HUES48 (cell line): ENCODE results near the gene RNU1-1.

Source experiments
- H3K27ac ChIP-seq: one replicate; pipeline ENCODE4 v1.7.0; 2013; ENCODE audit warnings: low read depth, low read length, inconsistent platforms
- H3K27me3 ChIP-seq: 2 replicates; pipeline ENCODE4 v1.6.1; 2013; ENCODE audit warnings: mild to moderate bottlenecking, low read length; ENCODE audit not compliant: control insufficient read depth, insufficient read depth
- H3K36me3 ChIP-seq: 2 replicates; pipeline ENCODE4 v1.6.1; 2013; ENCODE audit warnings: low read length; ENCODE audit not compliant: control insufficient read depth, insufficient read depth
- H3K4me1 ChIP-seq: 2 replicates; pipeline ENCODE4 v1.6.1; 2013; ENCODE audit warnings: mild to moderate bottlenecking, low read length; ENCODE audit not compliant: control insufficient read depth, insufficient read depth
- H3K4me3 ChIP-seq: 2 replicates; pipeline ENCODE4 v1.5.1; 2013; ENCODE audit warnings: mild to moderate bottlenecking, low read depth, low read length
- H3K9ac ChIP-seq: 2 replicates; pipeline ENCODE4 v1.6.1; 2013; ENCODE audit warnings: mild to moderate bottlenecking, low read depth, low read length, moderate library complexity
- H3K9me3 ChIP-seq: 2 replicates; pipeline ENCODE4 v1.6.1; 2013; ENCODE audit warnings: low read length; ENCODE audit not compliant: control insufficient read depth, insufficient read depth

The RNU1-1 gene

DNA sequence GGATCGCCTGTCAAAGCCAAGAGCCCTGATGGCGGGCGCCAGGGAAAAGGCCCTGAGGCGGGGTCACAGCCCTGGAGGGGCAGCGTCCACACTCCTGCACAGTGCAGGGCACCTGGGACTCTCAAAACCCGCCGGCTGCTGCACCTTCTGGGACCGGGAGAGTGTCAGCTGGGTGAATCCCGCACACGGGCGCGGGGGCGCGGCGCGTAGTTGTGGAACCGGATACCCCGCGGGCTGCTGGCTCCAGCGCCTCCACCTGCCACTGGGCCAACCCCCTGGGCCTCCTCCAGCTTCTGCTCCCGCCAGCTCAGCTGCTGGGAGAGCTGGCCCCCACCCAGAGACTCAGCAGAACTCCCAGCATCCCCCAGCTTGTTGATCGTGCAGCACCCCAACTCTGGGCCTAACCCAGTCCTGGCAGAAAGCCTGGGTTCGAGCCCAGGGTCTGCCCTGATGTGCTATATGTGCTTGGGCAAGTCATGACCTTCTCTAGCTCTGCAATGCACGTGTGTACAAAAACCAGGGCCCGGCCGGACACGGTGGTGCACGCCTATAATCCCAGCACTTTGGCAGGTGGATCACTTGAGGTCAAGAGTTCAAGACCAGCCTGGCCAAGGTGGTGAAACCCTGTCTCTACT is 39.8 kb downstream of the RNU1-1 start:
- no peak overlapping the region for H3K9ac ChIP-seq
- peaks cover 47% of the 10 kb centered on the region for H3K36me3 ChIP-seq
- no peak overlapping the region for H3K27ac ChIP-seq
- H3K9me3 ChIP-seq: no peaks in the 10 kb centered on the region
- no peak overlapping the region for H3K4me3 ChIP-seq
- no peaks in the 10 kb centered on the region for H3K4me1 ChIP-seq
- H3K27me3 ChIP-seq: no peaks in the 10 kb centered on the region

- Histone ChIP-seq H3K4me3 (no peak overlapping the region), H3K27ac (no peak overlapping the region), H3K4me1 (no peaks in the 10 kb centered on the region), H3K27me3 (no peaks in the 10 kb centered on the region), H3K9me3 (no peaks in the 10 kb centered on the region), H3K36me3 (peaks cover 23% of the 10 kb centered on the region), H3K9ac (no peak overlapping the region)
These were observed 45.5 kb downstream of the RNU1-1 start for GRCh38 chr1:16468558-16468957.

DNA sequence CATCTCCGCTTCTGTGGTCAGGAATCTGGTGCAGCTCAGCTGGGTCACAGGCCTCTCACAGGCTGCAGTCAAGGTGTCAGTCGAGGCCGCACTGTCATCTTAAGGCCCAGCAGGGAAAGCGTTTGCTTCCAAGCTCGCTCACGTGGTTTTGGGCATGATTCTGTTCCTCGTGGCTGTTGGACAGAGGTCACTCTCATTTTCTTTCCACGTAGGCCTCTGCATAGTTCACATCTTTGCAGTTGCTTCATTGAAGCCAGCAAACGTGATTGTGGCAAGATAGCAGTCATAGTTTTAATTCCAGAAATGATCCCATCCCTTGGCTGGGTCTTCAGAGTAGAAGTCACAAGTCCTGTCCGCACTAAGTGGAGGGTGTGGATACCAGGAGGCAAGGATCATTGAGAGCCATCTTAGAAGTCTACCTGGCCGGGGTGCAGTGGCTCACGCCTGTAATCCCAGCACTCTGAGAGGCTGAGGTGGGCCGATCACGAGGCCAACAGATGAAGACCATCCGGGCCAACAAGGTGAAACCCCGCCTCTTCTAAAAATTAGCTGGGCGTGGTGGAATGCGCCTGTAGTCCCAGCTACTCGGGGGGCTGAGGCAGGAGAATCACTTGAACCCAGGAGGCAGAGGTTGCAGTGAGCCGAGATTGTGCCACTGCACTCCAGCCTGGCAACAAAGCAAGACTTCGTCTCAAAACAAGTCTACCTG is 49.0 kb downstream of the RNU1-1 start:
- H3K9me3 ChIP-seq: no peaks in the 10 kb centered on the region
- peaks cover 11% of the 10 kb centered on the region; the same call in 1 of the 2 replicates for H3K36me3 ChIP-seq
- H3K27me3 ChIP-seq: no peaks in the 10 kb centered on the region
- no peak overlapping the region for H3K4me3 ChIP-seq
- H3K4me1 ChIP-seq: no peaks in the 10 kb centered on the region
- no peak overlapping the region for H3K9ac ChIP-seq
- H3K27ac ChIP-seq: no peak overlapping the region
